ENCODE measurements around the gene EPHB6. TPM values are rescaled to one million over a fixed set of nuclear protein-coding genes. Genes with fewer than 3 reads are reported as not detected.

EPHB6 gene
- total RNA-seq: 5.6 and 6.0 TPM in 2 replicates

GRCh38 chr7:142854372-142855113 is at the start of gene EPHB6:
EPHB6 (plus strand) TSS chr7:142855076; CDS start chr7:142863228, 8,152 bp downstream.
- Mint-ChIP-seq H3K27ac (peak within 1 kb of the TSS; percentile 82), H3K27me3 (ENCODE audit: insufficient read depth) (peaks cover 23% of the 10 kb centered on the region), H3K4me1 (ENCODE audit: low read depth) (peaks cover 7% of the 10 kb centered on the region), H3K4me3 (peak within 1 kb of the TSS; percentile 96), H3K36me3 (ENCODE audit: low read depth) (no peaks in the 10 kb centered on the region), H3K9me3 (no peaks in the 10 kb centered on the region)
- intact Hi-C loops (cut with micrococcal nuclease): loop anchor here (1.0 to 5.0 kb wide), 7 partner anchors 12 to 532 kb away; no protein-coding TSS in a partner anchor
- DNase-seq (ENCODE audit: low spot score): peak; percentile 54

- peak overlapping the region; percentile 99 for H3K27ac Mint-ChIP-seq
- peaks cover 2% of the 10 kb centered on the region for H3K27me3 Mint-ChIP-seq (ENCODE audit: insufficient read depth)
- intact Hi-C loops (cut with micrococcal nuclease): loop anchor here (5.0 to 10.0 kb wide), 5 partner anchors 308 to 1881 kb away; partner anchors contain the start of genes BRAF, GSTK1 and SSBP1
- peaks cover 100% of the 10 kb centered on the region for H3K4me1 Mint-ChIP-seq (ENCODE audit: low read depth)
- DNase-seq (ENCODE audit: low spot score): no peak
- H3K9me3 Mint-ChIP-seq: no peaks in the 10 kb centered on the region
- peak overlapping the region; percentile 97 for H3K4me3 Mint-ChIP-seq
- H3K36me3 Mint-ChIP-seq (ENCODE audit: low read depth): peaks cover 51% of the 10 kb centered on the region
These were observed 49.4 kb upstream of the EPHB6 start for GRCh38 chr7:142805350-142806021.

GRCh38 chr7:142806022-142806356 is 48.9 kb upstream of the EPHB6 start:
- Mint-ChIP-seq H3K27me3 (ENCODE audit: insufficient read depth) (peaks cover 2% of the 10 kb centered on the region), H3K27ac (peak overlapping the region; percentile 99), H3K36me3 (ENCODE audit: low read depth) (peaks cover 46% of the 10 kb centered on the region), H3K4me1 (ENCODE audit: low read depth) (peaks cover 100% of the 10 kb centered on the region), H3K4me3 (peak overlapping the region; percentile 97), H3K9me3 (no peaks in the 10 kb centered on the region)
- intact Hi-C loops (cut with micrococcal nuclease): loop anchor here (5.0 to 10.0 kb wide), 5 partner anchors 309 to 1881 kb away; partner anchors contain the start of genes BRAF, GSTK1 and SSBP1
- no peak for DNase-seq (ENCODE audit: low spot score)

- Mint-ChIP-seq H3K36me3 (ENCODE audit: low read depth) (peaks cover 38% of the 10 kb centered on the region), H3K27ac (peak overlapping the region; percentile 99), H3K27me3 (ENCODE audit: insufficient read depth) (peaks cover 2% of the 10 kb centered on the region), H3K4me1 (ENCODE audit: low read depth) (peaks cover 100% of the 10 kb centered on the region), H3K9me3 (no peaks in the 10 kb centered on the region), H3K4me3 (peak overlapping the region; percentile 79)
- no peak for DNase-seq (ENCODE audit: low spot score)
- intact Hi-C loops (cut with micrococcal nuclease): loop anchor here (5.0 to 10.0 kb wide), 5 partner anchors 310 to 1882 kb away; partner anchors contain the start of genes BRAF, GSTK1 and SSBP1
These were observed 47.9 kb upstream of the EPHB6 start for GRCh38 chr7:142806957-142807356.

- H3K27ac Mint-ChIP-seq: peak overlapping the region; percentile 99
- H3K36me3 Mint-ChIP-seq (ENCODE audit: low read depth): peaks cover 28% of the 10 kb centered on the region
- peaks cover 2% of the 10 kb centered on the region for H3K27me3 Mint-ChIP-seq (ENCODE audit: insufficient read depth)
- DNase-seq (ENCODE audit: low spot score): no peak
- peak overlapping the region; percentile 79 for H3K4me3 Mint-ChIP-seq
- peaks cover 100% of the 10 kb centered on the region for H3K4me1 Mint-ChIP-seq (ENCODE audit: low read depth)
- intact Hi-C loops (cut with micrococcal nuclease): loop anchor here (1.0 to 10.0 kb wide), 12 partner anchors 10 to 1883 kb away; partner anchors contain the start of genes BRAF, CASP2, GSTK1 and SSBP1
- no peaks in the 10 kb centered on the region for H3K9me3 Mint-ChIP-seq
These were observed 46.9 kb upstream of the EPHB6 start for GRCh38 chr7:142807855-142808460.

GRCh38 chr7:142808461-142808801 is 46.4 kb upstream of the EPHB6 start:
- H3K36me3 Mint-ChIP-seq (ENCODE audit: low read depth): peaks cover 23% of the 10 kb centered on the region
- H3K4me1 Mint-ChIP-seq (ENCODE audit: low read depth): peaks cover 100% of the 10 kb centered on the region
- H3K4me3 Mint-ChIP-seq: peak overlapping the region; percentile 79
- intact Hi-C loops (cut with micrococcal nuclease): loop anchor here (1.0 to 10.0 kb wide), 12 partner anchors 10 to 1884 kb away; partner anchors contain the start of genes BRAF, CASP2, GSTK1 and SSBP1
- H3K27me3 Mint-ChIP-seq (ENCODE audit: insufficient read depth): peaks cover 2% of the 10 kb centered on the region
- H3K27ac Mint-ChIP-seq: peak overlapping the region; percentile 99
- H3K9me3 Mint-ChIP-seq: no peaks in the 10 kb centered on the region
- no peak for DNase-seq (ENCODE audit: low spot score)

- H3K27ac Mint-ChIP-seq: peak overlapping the region; percentile 99
- peak; percentile 94 for DNase-seq (ENCODE audit: low spot score)
- H3K36me3 Mint-ChIP-seq (ENCODE audit: low read depth): peaks cover 19% of the 10 kb centered on the region
- H3K4me1 Mint-ChIP-seq (ENCODE audit: low read depth): peaks cover 97% of the 10 kb centered on the region
- H3K9me3 Mint-ChIP-seq: no peaks in the 10 kb centered on the region
- peaks cover 2% of the 10 kb centered on the region for H3K27me3 Mint-ChIP-seq (ENCODE audit: insufficient read depth)
- intact Hi-C loops (cut with micrococcal nuclease): loop anchor here (1.0 to 10.0 kb wide), 18 partner anchors 11 to 1884 kb away; partner anchors contain the start of genes BRAF, CASP2, GSTK1 and SSBP1
- peak overlapping the region; percentile 79 for H3K4me3 Mint-ChIP-seq
These were observed 45.9 kb upstream of the EPHB6 start for GRCh38 chr7:142808802-142809583.

- peaks cover 96% of the 10 kb centered on the region for H3K4me1 Mint-ChIP-seq (ENCODE audit: low read depth)
- no peak for DNase-seq (ENCODE audit: low spot score)
- H3K9me3 Mint-ChIP-seq: no peaks in the 10 kb centered on the region
- H3K4me3 Mint-ChIP-seq: peak overlapping the region; percentile 79
- peaks cover 2% of the 10 kb centered on the region for H3K27me3 Mint-ChIP-seq (ENCODE audit: insufficient read depth)
- H3K27ac Mint-ChIP-seq: peak overlapping the region; percentile 99
- H3K36me3 Mint-ChIP-seq (ENCODE audit: low read depth): peaks cover 12% of the 10 kb centered on the region
- intact Hi-C loops (cut with micrococcal nuclease): loop anchor here (1.0 to 10.0 kb wide), 18 partner anchors 24 to 1885 kb away; partner anchors contain the start of genes BRAF, CASP2, GSTK1 and SSBP1
These were observed 45.2 kb upstream of the EPHB6 start for GRCh38 chr7:142809671-142810070.

- Mint-ChIP-seq H3K9me3 (no peaks in the 10 kb centered on the region), H3K36me3 (ENCODE audit: low read depth) (peaks cover 4% of the 10 kb centered on the region)
- no peak for DNase-seq (ENCODE audit: low spot score)
These were observed 43.6 kb upstream of the EPHB6 start for GRCh38 chr7:142811154-142811737.

GRCh38 chr7:142812437-142813215 is 42.2 kb upstream of the EPHB6 start:
- H3K27ac Mint-ChIP-seq: peak overlapping the region; percentile 53
- H3K4me1 Mint-ChIP-seq (ENCODE audit: low read depth): peaks cover 69% of the 10 kb centered on the region
- H3K4me3 Mint-ChIP-seq: peak overlapping the region; percentile 55
- no peaks in the 10 kb centered on the region for H3K9me3 Mint-ChIP-seq
- peaks cover 2% of the 10 kb centered on the region for H3K27me3 Mint-ChIP-seq (ENCODE audit: insufficient read depth)
- DNase-seq (ENCODE audit: low spot score): no peak
- intact Hi-C loops (cut with micrococcal nuclease): loop anchor here (2.0 to 10.0 kb wide), 2 partner anchors 510 to 838 kb away; partner anchors contain the start of gene TAS2R38
- H3K36me3 Mint-ChIP-seq (ENCODE audit: low read depth): no peaks in the 10 kb centered on the region

More at GRCh38 chr7:142811154-142811737, 43.6 kb upstream of the EPHB6 start:
- intact Hi-C loops (cut with micrococcal nuclease): loop anchor here (1.0 to 10.0 kb wide), 2 partner anchors 491 to 836 kb away; partner anchors contain the start of gene TAS2R38
- peak overlapping the region; percentile 79 for H3K4me3 Mint-ChIP-seq
- peak overlapping the region; percentile 99 for H3K27ac Mint-ChIP-seq
- peaks cover 80% of the 10 kb centered on the region for H3K4me1 Mint-ChIP-seq (ENCODE audit: low read depth)
- H3K27me3 Mint-ChIP-seq (ENCODE audit: insufficient read depth): peaks cover 2% of the 10 kb centered on the region

GRCh38 chr7:142813226-142813625 is 41.6 kb upstream of the EPHB6 start:
- Mint-ChIP-seq H3K27ac (peak overlapping the region; percentile 26), H3K4me1 (ENCODE audit: low read depth) (peaks cover 65% of the 10 kb centered on the region), H3K27me3 (ENCODE audit: insufficient read depth) (peaks cover 2% of the 10 kb centered on the region), H3K9me3 (no peaks in the 10 kb centered on the region), H3K4me3 (peak overlapping the region; percentile 55), H3K36me3 (ENCODE audit: low read depth) (no peaks in the 10 kb centered on the region)
- no peak for DNase-seq (ENCODE audit: low spot score)
- intact Hi-C loops (cut with micrococcal nuclease): loop anchor here (2.0 to 10.0 kb wide), 2 partner anchors 510 to 838 kb away; partner anchors contain the start of gene TAS2R38

All from activated T-helper 1 cell treated with anti-CD3 and anti-CD28 coated beads, Interleukin-12 subunit alpha, Interleukin-12 subunit beta, Interleukin-2, Interleukin-4 antibody, amounts not matched to agents 30 ng/mL and 10 ng/mL and 1 ng/mL, durations not matched to agents 14 hours and 24 hours and 36 hours (primary cell).